H1 (cell line): ENCODE data around the gene HSP90B1. TPM values are rescaled to one million over a fixed set of nuclear protein-coding genes. Genes with fewer than 3 reads are reported as not detected.

ENCODE experiments used
- CTCF ChIA-PET: fragments of 300-600 bp; sonication (Branson Sonifier 250); formaldehyde crosslinking; loops from one replicate; lab custom pipeline; 2021; ENCODE audit not compliant: partially characterized antibody; lab: Charles Lee
- POLR2A ChIA-PET: fragments of 300-600 bp; sonication (Branson Sonifier 250); formaldehyde crosslinking; loops from one replicate; lab custom pipeline; 2021; ENCODE audit warnings: inconsistent platforms; ENCODE audit not compliant: partially characterized antibody; lab: Charles Lee
- DNase-seq, 2 experiments: peaks; one replicate each; pipeline versions ENCODE4 v3.0.0 to v3.0.0-alpha.2; 2010 to 2022; ENCODE audit warnings: low spot score in 2 of 2, low read depth in 1 of 2, mixed read lengths in 1 of 2
- FAIRE-seq: peaks from 2 replicates; lab custom pipeline; 2011; peaks lifted over from hg19 to GRCh38; lab: Jason Lieb, UNC
- H2AFZ ChIP-seq: 2 replicates; pipeline ENCODE4 v1.8.1; 2012; ENCODE audit warnings: low read length, inconsistent platforms
- H2AK5ac ChIP-seq: 2 replicates; pipeline ENCODE4 v1.6.1; 2013; ENCODE audit warnings: low read depth, low read length
- H2BK120ac ChIP-seq: replicated peaks from 2 replicates; pipeline ENCODE3; 2013; ENCODE audit warnings: low read depth, low read length, inconsistent platforms
- H2BK12ac ChIP-seq: 2 replicates; pipeline ENCODE4 v1.6.1; 2013; ENCODE audit warnings: low read depth, low read length
- H2BK15ac ChIP-seq: 2 replicates; pipeline ENCODE4 v1.6.1; 2013; ENCODE audit warnings: low read length
- H2BK20ac ChIP-seq: 2 replicates; pipeline ENCODE4 v1.6.1; 2013; ENCODE audit warnings: low read length
- H2BK5ac ChIP-seq: 2 replicates; pipeline ENCODE4 v1.6.1; 2013; ENCODE audit warnings: low read depth, low read length
- H3K14ac ChIP-seq: 2 replicates; pipeline ENCODE4 v1.6.1; 2013; ENCODE audit warnings: inconsistent platforms; ENCODE audit not compliant: insufficient read length
- H3K18ac ChIP-seq: 2 replicates; pipeline ENCODE4 v1.6.1; 2013; ENCODE audit warnings: low read length; ENCODE audit errors: extremely low read depth
- H3K23ac ChIP-seq: 2 replicates; pipeline ENCODE4 v1.6.1; 2013; ENCODE audit warnings: inconsistent platforms; ENCODE audit not compliant: insufficient read length
- H3K23me2 ChIP-seq: 2 replicates; pipeline ENCODE4 v1.6.1; 2013; ENCODE audit warnings: low read depth, low read length
- H3K27ac ChIP-seq: 2 replicates; pipeline ENCODE4 v1.6.1; 2011; ENCODE audit warnings: low read depth, low read length, inconsistent platforms
- H3K27me3 ChIP-seq, 4 experiments: replicated peaks in 1 of 4; 1 replicate in 1 of 4; 2 replicates in 3 of 4; pipeline versions ENCODE4 v1.6.1 to v1.8.1; 2011 to 2013; ENCODE audit warnings: low read length in 3 of 4, mild to moderate bottlenecking in 3 of 4, inconsistent platforms in 2 of 4, mixed read lengths in 2 of 4, moderate library complexity in 1 of 4; ENCODE audit not compliant: control insufficient read depth in 3 of 4, insufficient read depth in 3 of 4; ENCODE audit errors: extremely low read depth in 1 of 4
- H3K36me3 ChIP-seq, 4 experiments: 2 replicates each; pipeline versions ENCODE4 v1.6.1 to v1.8.1; 2011 to 2013; ENCODE audit warnings: mild to moderate bottlenecking in 4 of 4, low read length in 3 of 4, moderate library complexity in 2 of 4, control low read depth in 1 of 4, inconsistent platforms in 1 of 4; ENCODE audit not compliant: insufficient read depth in 4 of 4, control insufficient read depth in 2 of 4
- H3K4ac ChIP-seq: replicated peaks from 2 replicates; pipeline ENCODE3; 2013; ENCODE audit warnings: low read length, low read depth, mixed read lengths, inconsistent platforms; ENCODE audit not compliant: insufficient read length
- H3K4me1 ChIP-seq, 4 experiments: replicated peaks in 1 of 4; 1 replicate in 1 of 4; 2 replicates in 3 of 4; pipeline versions ENCODE4 v1.6.1 to v1.8.1; 2011 to 2013; ENCODE audit warnings: low read length in 3 of 4, inconsistent platforms in 2 of 4, mixed read lengths in 1 of 4; ENCODE audit not compliant: insufficient read depth in 4 of 4, control insufficient read depth in 3 of 4
- H3K4me2 ChIP-seq, 2 experiments: 2 replicates each; pipeline versions ENCODE4 v1.6.1 to v1.8.1; 2011 to 2013; ENCODE audit warnings: low read depth in 2 of 2, low read length in 2 of 2, control low read depth in 1 of 2, inconsistent platforms in 1 of 2, mild to moderate bottlenecking in 1 of 2; ENCODE audit not compliant: insufficient read depth in 1 of 2
- H3K4me3 ChIP-seq, 4 experiments: fragments of 200-600, 300-600 bp in 1 of 4; sonication (generic), shearing (Covaris generic), sonication (Bioruptor Twin) in 1 of 4; 2 replicates each; pipeline versions ENCODE4 v1.5.1 to v1.8.1; 2011 to 2016; ENCODE audit warnings: low read length in 4 of 4, low read depth in 3 of 4, control low read depth in 2 of 4, inconsistent platforms in 2 of 4, mild to moderate bottlenecking in 2 of 4, mixed read lengths in 1 of 4, moderate library complexity in 1 of 4; ENCODE audit not compliant: insufficient read depth in 2 of 4; ENCODE audit errors: extremely low read depth in 1 of 4
- H3K56ac ChIP-seq: replicated peaks from 2 replicates; pipeline ENCODE3; 2013; ENCODE audit warnings: low read depth, mild to moderate bottlenecking, mixed read lengths, low read length, inconsistent platforms; ENCODE audit not compliant: insufficient read length
- H3K79me1 ChIP-seq: 2 replicates; pipeline ENCODE4 v1.6.1; 2013; ENCODE audit warnings: low read depth, low read length, control low read depth
- H3K79me2 ChIP-seq, 2 experiments: 2 replicates each; pipeline versions ENCODE4 v1.6.1 to v1.8.1; 2012 to 2013; ENCODE audit warnings: low read length in 2 of 2, mild to moderate bottlenecking in 2 of 2, inconsistent platforms in 1 of 2; ENCODE audit not compliant: insufficient read depth in 2 of 2, control insufficient read depth in 1 of 2
- H3K9ac ChIP-seq, 4 experiments: replicated peaks in 1 of 4; 1 replicate in 1 of 4; 2 replicates in 3 of 4; pipeline versions ENCODE4 v1.6.1 to v1.8.1; 2011 to 2013; ENCODE audit warnings: low read depth in 3 of 4, low read length in 3 of 4, control low read depth in 2 of 4, mild to moderate bottlenecking in 2 of 4, moderate library complexity in 2 of 4, inconsistent platforms in 1 of 4; ENCODE audit errors: extremely low read depth in 1 of 4
- H3K9me3 ChIP-seq, 2 experiments: 2 replicates each; pipeline versions ENCODE4 v1.6.1 to v1.8.1; 2012 to 2013; ENCODE audit warnings: mild to moderate bottlenecking in 2 of 2, moderate library complexity in 2 of 2, control low read depth in 1 of 2, inconsistent platforms in 1 of 2, low read depth in 1 of 2, low read length in 1 of 2, mixed read lengths in 1 of 2; ENCODE audit not compliant: insufficient read depth in 2 of 2
- H4K20me1 ChIP-seq, 2 experiments: replicated peaks in 1 of 2; 2 replicates each; pipeline versions ENCODE3 to v1.8.1; 2011 to 2013; ENCODE audit warnings: inconsistent platforms in 2 of 2, low read length in 2 of 2, mild to moderate bottlenecking in 1 of 2; ENCODE audit not compliant: insufficient read depth in 2 of 2, control insufficient read depth in 1 of 2
- H4K5ac ChIP-seq: 2 replicates; pipeline ENCODE4 v1.6.1; 2013; ENCODE audit warnings: low read length, low read depth, mixed read lengths, inconsistent platforms; ENCODE audit not compliant: insufficient read length
- H4K8ac ChIP-seq: 2 replicates; pipeline ENCODE4 v1.8.0; 2013; ENCODE audit warnings: mild to moderate bottlenecking, moderate library complexity, low read length, inconsistent platforms; ENCODE audit not compliant: insufficient read depth; ENCODE audit errors: extremely low read depth
- H4K91ac ChIP-seq: replicated peaks from 2 replicates; pipeline ENCODE3; 2013; ENCODE audit warnings: low read length, mixed read lengths, inconsistent platforms; ENCODE audit not compliant: insufficient read length
- SIN3A ChIP-seq, 2 experiments: IDR thresholded peaks in 1 of 2; conservative IDR thresholded peaks in 1 of 2; 2 replicates each; pipeline ENCODE4 v1.6.1; 2011 to 2012; ENCODE audit warnings: low read length in 2 of 2, improper control_type of control experiment in 1 of 2, low read depth in 1 of 2, mild to moderate bottlenecking in 1 of 2
- WGBS, 2 experiments: shearing (Covaris generic) in 1 of 2; methylation state at CpG; one replicate each; pipeline versions ENCODE4 v1.1.6 to v1.1.7; 2013 to 2015; ENCODE audit warnings: low lambda C conversion rate in 2 of 2, mixed read lengths in 2 of 2, inconsistent platforms in 1 of 2, low coverage in 1 of 2, missing lambda C conversion rate in 1 of 2; ENCODE audit not compliant: insufficient replicate concordance in 2 of 2, insufficient coverage in 1 of 2, insufficient read length in 1 of 2; ENCODE audit errors: extremely low coverage in 1 of 2, missing lambda C conversion rate in 1 of 2; 5-methylcytosine and 5-hydroxymethylcytosine counted together
- polyA plus RNA-seq, 7 experiments: library from polyadenylated mRNA; depleted of rRNA in 3 of 7; stranded (reverse) in 5 of 7; unstranded in 2 of 7; fragments of >200 nt in 5 of 7; fragments of 200-250 nt in 2 of 7; gene quantifications; 1 replicate in 5 of 7; 2 replicates in 1 of 7; 4 replicates in 1 of 7; pipeline versions ENCODE4 v1.2.1 to v1.2.3, GENCODE V29; 2011 to 2013; ENCODE audit warnings: missing spikeins in 2 of 7, mixed read lengths in 2 of 7
- total RNA-seq: library from RNA; stranded (reverse); fragmentation: NEBNext Ultra II Directional; extraction: Animal tissue kit (Norgen Biotek cat#: 25700); gene quantifications from 2 replicates; pipeline ENCODE4 v1.2.1, GENCODE V29; 2021
- TF ChIP-seq, protein P1 (sequence below): IDR thresholded peaks from 2 replicates; pipeline ENCODE4 v1.6.1; 2011; ENCODE audit warnings: low read length, improper control_type of control experiment

The HSP90B1 gene
- total and polyA plus RNA-seq, 2 of the 8 experiments (the other 6 are each of a cell fraction or from before 2014, with no cell fraction given): 161 to 847 TPM

DNA sequence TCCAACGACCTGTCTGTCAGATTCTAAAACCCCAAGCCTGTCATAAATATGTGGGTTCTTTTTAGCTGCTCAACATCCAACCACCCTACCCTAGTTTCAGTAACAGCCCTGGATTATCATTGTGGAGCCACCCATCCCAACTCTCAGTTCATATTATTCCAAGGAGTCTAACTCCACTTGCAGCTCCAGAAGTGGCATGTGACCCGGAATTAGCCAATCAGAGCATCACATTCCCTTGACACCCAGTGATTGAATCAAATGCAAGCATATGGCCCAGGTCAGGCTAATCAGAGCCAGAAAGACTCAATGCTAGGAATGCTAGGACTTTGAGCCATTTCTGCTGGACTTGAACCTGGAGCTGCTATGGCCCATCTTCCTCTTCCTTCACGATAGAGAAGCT, 17.1 kb upstream of the HSP90B1 start:
- Histone ChIP-seq H2BK12ac (no peak overlapping the region), H3K79me1 (no peaks in the 10 kb centered on the region), H2AK5ac (no peak overlapping the region), H3K36me3 (no peaks in the 10 kb centered on the region), H2BK120ac (no peak overlapping the region), H3K4me3 (no peak overlapping the region), H2AFZ (0 out of 2 replicates have a peak overlapping the region, but pooled peaks have one; percentile 42), H2BK5ac (no peak overlapping the region), H3K23me2 (0 out of 2 replicates have a peak, but pooled peaks cover 1% of the 10 kb centered on the region), H3K23ac (no peak overlapping the region), H4K8ac (no peak overlapping the region), H4K91ac (no peak overlapping the region), H3K27ac (no peak overlapping the region), H2BK15ac (no peak overlapping the region), H3K9me3 (peaks cover 0 to 3% of the 10 kb centered on the region in 2 experiments; a peak in 1 of 4 replicates), H3K18ac (no peak overlapping the region), H3K4ac (no peak overlapping the region), H2BK20ac (no peak overlapping the region), H4K20me1 (no peaks in the 10 kb centered on the region), H3K4me2 (no peak overlapping the region), H3K79me2 (no peaks in the 10 kb centered on the region), H3K4me1 (peaks cover 0 to 2% (median 0%) of the 10 kb centered on the region in 4 experiments; a peak in 2 of 7 replicates), H3K9ac (no peak overlapping the region), H3K27me3 (peaks cover 0 to 1% (median 0%) of the 10 kb centered on the region in 4 experiments; a peak in 1 of 7 replicates), H3K14ac (no peak overlapping the region), H4K5ac (no peak overlapping the region), H3K56ac (no peak overlapping the region)
- POLR2A ChIA-PET: interaction anchor here (1.5 kb wide), 1 partner anchor 17 kb away, joined by 6 read pairs; the partner anchor contains the start of gene HSP90B1
- TF ChIP-seq SIN3A (conservative IDR thresholded peaks at IDR 0.05 in 1 of 2, IDR thresholded peaks at IDR 0.05 in 1 of 2; ENCODE audit: low read depth in 1 of 2, low read length in 2 of 2): no peak
- TF ChIP-seq, protein P1, sequence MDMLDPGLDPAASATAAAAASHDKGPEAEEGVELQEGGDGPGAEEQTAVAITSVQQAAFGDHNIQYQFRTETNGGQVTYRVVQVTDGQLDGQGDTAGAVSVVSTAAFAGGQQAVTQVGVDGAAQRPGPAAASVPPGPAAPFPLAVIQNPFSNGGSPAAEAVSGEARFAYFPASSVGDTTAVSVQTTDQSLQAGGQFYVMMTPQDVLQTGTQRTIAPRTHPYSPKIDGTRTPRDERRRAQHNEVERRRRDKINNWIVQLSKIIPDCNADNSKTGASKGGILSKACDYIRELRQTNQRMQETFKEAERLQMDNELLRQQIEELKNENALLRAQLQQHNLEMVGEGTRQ: peak; percentile 49; the same call in 1 of the 2 replicates
- FAIRE-seq: no peak
- no peak for DNase-seq
- CTCF ChIA-PET: interaction anchor here (0.6 to 2.0 kb wide), 4 partner anchors 25 to 338 kb away, joined by 3 to 4 read pairs (median 3); no protein-coding TSS in a partner anchor
- 89% methylated on average over 3 of the region's 3 CpGs; no CpG with 5 or more reads in 1 of the 2 experiments for WGBS, 2 experiments
